ENCODE data around the gene CITED1. TPM values are rescaled to one million over a fixed set of nuclear protein-coding genes. Genes with fewer than 3 reads are reported as not detected.

The CITED1 gene
- total RNA-seq, 1 donor from 2014 or later, result not detected

- ChIA-PET CTCF (no interaction called here), POLR2A (no interaction called here)
- DNase-seq (no peak), ATAC-seq (ENCODE audit: low read depth) (no peak)
- no peak overlapping the region for H3K4me3 Mint-ChIP-seq
- H3K36me3 Mint-ChIP-seq (ENCODE audit: low read depth), result no peaks in the 10 kb centered on the region
- H3K9me3 Mint-ChIP-seq, result no peaks in the 10 kb centered on the region
- intact Hi-C loops (cut with micrococcal nuclease), result no loop called here
- peaks cover 2% of the 10 kb centered on the region for H3K4me1 Mint-ChIP-seq
- no peak overlapping the region for H3K27ac Mint-ChIP-seq
- TF ChIP-seq CTCF (IDR thresholded peaks at IDR 0.05), result no peak
- H3K27me3 Mint-ChIP-seq, result peaks cover 14% of the 10 kb centered on the region
These were observed 47.5 kb downstream of the CITED1 start for GRCh38 chrX:72258174-72258573.

- Mint-ChIP-seq H3K9me3 (no peaks in the 10 kb centered on the region), H3K36me3 (ENCODE audit: low read depth) (no peaks in the 10 kb centered on the region), H3K27me3 (peaks cover 19% of the 10 kb centered on the region), H3K27ac (no peak overlapping the region), H3K4me3 (no peak overlapping the region), H3K4me1 (peaks cover 2% of the 10 kb centered on the region)
- ATAC-seq (ENCODE audit: low read depth) (no peak), DNase-seq (no peak)
- CTCF ChIA-PET, result no interaction called here
- POLR2A ChIA-PET, result no interaction called here
- TF ChIP-seq CTCF (IDR thresholded peaks at IDR 0.05), result no peak
- intact Hi-C loops (cut with micrococcal nuclease), result no loop called here
These were observed 49.9 kb downstream of the CITED1 start for GRCh38 chrX:72255864-72256263.

GRCh38 chrX:72255445-72255844 lies 50.3 kb downstream of the CITED1 start:
- Mint-ChIP-seq H3K9me3 (no peaks in the 10 kb centered on the region), H3K27me3 (peaks cover 19% of the 10 kb centered on the region), H3K36me3 (ENCODE audit: low read depth) (no peaks in the 10 kb centered on the region), H3K4me3 (no peak overlapping the region), H3K4me1 (peaks cover 2% of the 10 kb centered on the region), H3K27ac (no peak overlapping the region)
- ChIA-PET POLR2A (no interaction called here), CTCF (no interaction called here)
- intact Hi-C loops (cut with micrococcal nuclease), result no loop called here
- no peak for TF ChIP-seq CTCF (IDR thresholded peaks at IDR 0.05)
- ATAC-seq (ENCODE audit: low read depth), result no peak
- DNase-seq, result no peak

- H3K27ac Mint-ChIP-seq, result no peak overlapping the region
- H3K4me3 Mint-ChIP-seq, result no peak overlapping the region
- POLR2A ChIA-PET, result no interaction called here
- CTCF ChIA-PET, result no interaction called here
- intact Hi-C loops (cut with micrococcal nuclease), result no loop called here
- peaks cover 19% of the 10 kb centered on the region for H3K27me3 Mint-ChIP-seq
- DNase-seq, result no peak
- no peaks in the 10 kb centered on the region for H3K36me3 Mint-ChIP-seq (ENCODE audit: low read depth)
- no peak for TF ChIP-seq CTCF (IDR thresholded peaks at IDR 0.05)
- peaks cover 2% of the 10 kb centered on the region for H3K4me1 Mint-ChIP-seq
- H3K9me3 Mint-ChIP-seq, result no peaks in the 10 kb centered on the region
- no peak for ATAC-seq (ENCODE audit: low read depth)
These were observed 50.9 kb downstream of the CITED1 start for GRCh38 chrX:72254816-72255215.

GRCh38 chrX:72253686-72254085 lies 52.0 kb downstream of the CITED1 start:
- Mint-ChIP-seq H3K36me3 (ENCODE audit: low read depth) (no peaks in the 10 kb centered on the region), H3K27me3 (peaks cover 19% of the 10 kb centered on the region), H3K4me1 (peaks cover 2% of the 10 kb centered on the region), H3K4me3 (no peak overlapping the region), H3K9me3 (no peaks in the 10 kb centered on the region), H3K27ac (no peak overlapping the region)
- POLR2A ChIA-PET, result interaction anchor here (0.7 kb wide), 1 partner anchor 10 kb away, joined by 3 read pairs; no protein-coding TSS in a partner anchor
- CTCF ChIA-PET, result no interaction called here
- DNase-seq (no peak), ATAC-seq (ENCODE audit: low read depth) (no peak)
- no peak for TF ChIP-seq CTCF (IDR thresholded peaks at IDR 0.05)
- intact Hi-C loops (cut with micrococcal nuclease), result no loop called here

Other genes starting within 250 kb of the CITED1 start
- gene RTL5, start 174.0 kb downstream of the CITED1 start, total RNA-seq, result 2.9 TPM in 2 replicates
- gene PIN4, start 124.2 kb downstream of the CITED1 start, total RNA-seq, result 10.1 and 10.9 TPM in 2 replicates
- 0.91 and 1.1 TPM in 2 replicates for gene ERCC6L, start 66.9 kb downstream of the CITED1 start, total RNA-seq
- gene RPS4X, start 28.7 kb downstream of the CITED1 start, total RNA-seq, result 1,509 and 1,643 TPM in 2 replicates